HG03442 (cell line): ENCODE measurements around the gene ZCCHC7.
A peak's percentile ranks its signal among the peaks of the same experiment; 100 is the strongest.
"Not testable (repeated sequence)": the region's sequence is repeated elsewhere in the genome, so short reads cannot be mapped to it uniquely, and the experiment has no call there.

Experiments used
- ATAC-seq: cut with Tn5 transposase; IDR thresholded peaks from one replicate; pipeline ENCODE4 v1.9.1; 2021; ENCODE audit warnings: mild to moderate bottlenecking, moderate library complexity; ENCODE audit not compliant: unreplicated experiment

ZCCHC7 gene

DNA sequence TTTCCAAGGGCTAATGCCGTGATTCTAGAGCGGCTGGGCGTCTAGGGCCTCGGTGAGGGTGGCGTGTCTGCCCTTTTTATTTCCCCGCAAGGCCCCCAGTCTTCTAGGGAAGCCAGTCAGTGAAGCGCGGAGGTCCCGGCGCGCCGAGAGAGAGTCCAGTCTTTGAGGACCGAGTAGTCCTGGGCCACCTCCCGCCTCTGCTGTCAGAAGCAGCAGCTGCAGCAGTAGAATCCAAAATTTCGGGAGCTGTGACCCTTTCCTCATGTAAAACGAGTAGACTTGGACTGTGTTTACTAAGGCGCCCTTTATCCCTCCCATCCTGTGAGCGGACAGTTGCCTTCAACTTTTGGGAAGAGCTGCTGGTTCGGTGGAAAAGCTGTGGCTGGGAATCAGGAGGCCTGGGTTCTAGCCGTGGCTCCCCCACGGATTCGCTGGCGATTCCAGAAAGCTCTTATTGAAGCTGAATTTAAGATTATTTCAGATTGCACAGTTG, 515 bp downstream of the ZCCHC7 start:
- peak; percentile 12 for ATAC-seq

DNA sequence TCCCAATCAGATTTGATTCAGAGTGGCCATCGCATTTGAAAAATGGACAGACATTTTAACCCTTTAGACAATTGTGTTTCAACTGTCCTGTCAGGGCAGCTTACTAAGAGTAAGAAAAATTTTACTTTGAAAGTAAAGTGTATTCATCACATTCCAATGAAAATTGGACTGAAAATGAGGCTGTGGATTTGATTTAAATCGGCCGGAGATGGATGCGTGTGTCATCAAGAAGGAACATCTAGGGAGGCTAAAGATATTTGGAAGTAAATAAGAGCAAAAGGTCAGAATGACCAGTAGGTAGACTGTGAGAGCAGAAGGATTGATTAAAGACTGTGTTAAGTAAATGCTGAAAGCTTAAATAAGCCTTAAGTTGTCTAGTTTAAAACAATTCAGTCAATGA, 1.5 kb downstream of the ZCCHC7 start:
- ATAC-seq = no peak

DNA sequence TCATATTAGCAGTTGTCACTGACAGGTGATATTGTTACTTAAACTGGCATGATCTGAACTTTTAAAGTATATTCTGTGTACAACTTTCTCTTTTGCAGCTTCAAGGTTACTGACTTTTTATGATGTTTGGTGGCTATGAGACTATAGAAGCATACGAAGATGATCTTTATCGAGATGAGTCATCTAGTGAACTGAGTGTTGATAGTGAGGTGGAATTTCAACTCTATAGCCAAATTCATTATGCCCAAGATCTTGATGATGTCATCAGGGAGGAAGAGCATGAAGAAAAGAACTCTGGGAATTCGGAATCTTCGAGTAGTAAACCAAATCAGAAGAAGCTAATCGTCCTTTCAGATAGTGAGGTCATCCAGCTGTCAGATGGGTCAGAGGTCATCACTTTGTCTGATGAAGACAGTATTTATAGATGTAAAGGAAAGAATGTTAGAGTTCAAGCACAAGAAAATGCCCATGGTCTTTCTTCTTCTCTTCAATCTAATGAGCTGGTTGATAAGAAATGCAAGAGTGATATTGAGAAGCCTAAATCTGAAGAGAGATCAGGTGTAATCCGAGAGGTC, 5.9 kb downstream of the ZCCHC7 start:
- no peak for ATAC-seq

DNA sequence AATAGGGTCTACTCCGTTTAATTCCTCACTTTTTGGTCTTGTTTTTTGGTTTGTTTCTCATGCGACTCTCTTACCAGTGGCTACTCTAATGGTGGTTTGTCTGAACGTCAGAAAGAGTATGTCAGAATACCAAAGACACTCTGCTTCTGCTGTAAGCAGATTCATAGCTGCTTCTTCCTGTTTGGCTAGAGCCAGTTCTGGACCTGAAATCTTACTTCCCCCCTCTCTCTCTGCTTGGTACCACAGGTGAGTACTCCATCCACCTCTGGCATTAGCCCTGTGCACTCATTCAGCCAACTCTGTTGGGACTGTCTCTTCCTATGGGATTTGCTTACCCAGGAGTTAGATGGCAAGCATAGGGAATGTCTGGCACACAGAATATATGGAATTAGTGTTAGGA, 6.6 kb downstream of the ZCCHC7 start:
- no peak for ATAC-seq

DNA sequence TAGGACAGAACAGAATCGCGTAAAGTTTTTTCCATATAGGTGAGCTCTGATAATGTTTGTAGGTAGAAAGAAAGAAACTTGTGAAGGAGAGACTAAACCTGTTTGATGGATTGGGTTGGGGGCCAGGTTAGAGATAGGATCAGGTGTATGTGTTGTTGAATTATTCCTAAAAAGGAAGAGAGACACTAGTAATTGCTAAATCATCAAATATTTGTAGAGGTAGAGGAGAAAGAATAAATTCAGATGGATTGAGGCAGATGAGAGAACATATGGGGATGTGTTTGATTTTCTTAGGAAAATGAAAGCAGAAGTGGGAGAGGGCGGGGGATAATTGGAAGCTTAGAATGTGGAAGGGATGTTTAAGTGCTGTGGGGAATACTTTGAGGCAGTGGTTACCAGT, 7.7 kb downstream of the ZCCHC7 start:
- ATAC-seq = no peak

DNA sequence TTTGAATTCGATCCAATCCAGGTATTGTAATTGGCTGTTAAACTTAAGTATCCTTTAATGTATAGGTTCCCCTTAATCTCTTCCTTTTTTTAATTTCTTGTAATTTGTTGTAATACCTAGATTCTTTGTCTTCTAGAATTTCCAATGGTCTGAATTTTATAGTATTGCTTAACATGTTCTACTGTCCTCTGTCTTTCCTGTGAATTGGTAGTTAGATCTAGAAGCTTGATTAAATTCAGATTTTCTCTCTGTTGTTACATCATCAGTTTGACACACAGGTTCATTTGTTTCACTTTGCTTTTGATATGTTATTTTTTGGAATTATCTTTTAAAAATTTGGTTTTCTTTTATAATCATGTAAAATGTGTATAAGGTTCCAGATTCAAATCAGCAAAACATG, 13.8 kb downstream of the ZCCHC7 start:
- ATAC-seq = no peak

DNA sequence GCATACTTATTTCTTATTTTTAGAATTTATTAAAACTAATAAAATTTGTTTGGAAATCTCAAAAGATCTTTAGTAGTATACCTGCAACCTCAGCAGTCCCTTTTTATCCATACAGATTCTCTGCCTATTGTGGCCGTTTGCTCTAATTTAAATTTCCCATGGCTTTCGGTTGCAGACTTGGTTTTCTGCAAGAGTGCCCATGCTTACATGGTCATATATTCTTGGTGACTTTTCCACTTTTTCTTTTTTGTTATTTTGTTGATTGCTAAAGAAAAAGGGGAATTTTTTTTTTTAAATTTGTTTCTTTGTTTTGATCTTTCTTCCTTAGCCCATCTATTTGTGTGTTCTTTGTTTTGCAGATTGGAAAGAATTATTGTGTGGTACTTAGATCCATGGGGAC, 20.6 kb downstream of the ZCCHC7 start:
- ATAC-seq = no peak

DNA sequence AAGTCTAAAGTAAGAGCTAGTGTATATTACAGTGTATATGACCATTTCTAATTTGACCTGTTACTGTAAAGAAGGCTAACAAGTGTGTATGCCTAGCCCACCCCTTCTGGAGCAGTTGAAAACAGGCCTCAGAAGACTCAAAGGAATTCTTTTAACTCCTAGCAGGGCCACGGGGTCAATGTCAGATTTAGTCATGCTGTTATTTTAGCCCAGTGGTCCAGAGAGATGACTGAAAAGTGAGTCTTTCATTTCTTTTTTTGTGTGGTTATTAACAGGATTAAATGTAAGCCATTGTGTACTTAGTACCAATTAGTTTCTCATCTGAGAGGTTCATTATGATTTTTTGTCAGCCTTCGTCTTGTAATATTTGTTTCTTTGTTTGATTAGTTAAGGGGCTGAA, 24.4 kb downstream of the ZCCHC7 start:
- ATAC-seq = peak; percentile 66

DNA sequence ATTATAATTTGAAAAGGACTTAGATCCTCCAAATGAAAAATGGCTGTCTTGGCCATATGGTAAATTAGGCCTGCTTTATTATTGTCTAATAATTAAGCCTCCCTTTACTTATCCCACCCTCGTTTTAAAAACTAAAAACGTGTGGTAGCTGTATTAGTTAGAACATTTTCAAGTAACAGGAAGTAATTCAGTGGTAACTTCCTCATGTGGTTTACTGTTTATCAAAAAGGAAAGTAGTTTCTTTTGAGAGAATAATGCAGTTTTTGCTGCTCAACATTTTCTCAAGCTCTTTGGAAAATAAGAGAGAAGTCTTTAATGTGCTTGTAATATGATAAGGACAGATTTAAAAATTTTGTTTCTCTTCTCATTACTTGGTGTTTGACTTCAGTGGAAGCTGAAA, 26.0 kb downstream of the ZCCHC7 start:
- no peak for ATAC-seq

DNA sequence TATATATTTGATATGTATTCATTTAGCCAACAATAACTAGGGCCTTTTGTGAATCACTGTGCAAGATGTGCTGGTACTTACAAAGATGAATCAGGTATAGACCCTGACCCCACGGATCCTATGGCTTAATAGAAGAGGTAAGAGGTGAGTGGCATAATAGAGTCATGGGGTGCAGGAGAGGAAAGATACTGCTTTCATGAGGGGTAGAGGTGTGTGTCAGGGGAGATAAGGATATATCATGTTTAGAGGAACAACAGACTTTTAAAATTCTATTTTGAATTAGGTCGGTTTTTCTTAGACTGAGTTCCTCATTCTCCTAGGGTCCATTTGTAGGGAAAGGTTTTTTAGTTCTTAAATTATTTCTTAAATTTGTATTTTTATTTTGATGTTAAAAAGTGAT, 27.8 kb downstream of the ZCCHC7 start:
- no peak for ATAC-seq

DNA sequence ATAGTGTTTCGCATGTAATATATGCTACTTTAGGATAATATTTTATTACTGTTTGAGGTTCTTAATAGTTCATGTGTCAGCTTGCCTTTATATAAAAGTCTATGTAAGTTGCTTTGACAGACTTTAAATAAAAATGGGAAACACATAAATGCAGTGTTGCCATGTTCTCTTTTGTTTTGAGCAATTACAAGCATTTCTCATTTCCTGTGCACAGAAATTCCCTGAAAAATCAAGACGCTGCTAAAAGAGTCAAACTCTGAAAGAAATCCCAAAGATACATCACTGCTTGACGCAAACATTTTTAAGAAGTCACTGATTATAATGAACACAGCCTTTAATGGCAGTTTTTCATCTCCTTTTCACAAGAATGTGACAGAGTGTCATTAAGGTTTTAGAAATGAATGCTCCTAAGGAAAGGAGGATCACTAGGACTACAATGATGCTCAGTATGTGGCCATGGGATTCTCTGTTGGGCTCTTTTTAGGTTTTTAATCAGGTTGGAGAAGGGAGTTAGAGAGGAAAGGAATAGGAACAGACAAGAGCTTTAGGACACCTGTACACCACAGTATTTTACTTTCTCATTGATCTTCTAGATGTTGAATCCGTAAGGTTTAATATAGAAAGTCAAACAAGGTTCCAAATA, 29.4 kb downstream of the ZCCHC7 start:
- ATAC-seq = no peak

DNA sequence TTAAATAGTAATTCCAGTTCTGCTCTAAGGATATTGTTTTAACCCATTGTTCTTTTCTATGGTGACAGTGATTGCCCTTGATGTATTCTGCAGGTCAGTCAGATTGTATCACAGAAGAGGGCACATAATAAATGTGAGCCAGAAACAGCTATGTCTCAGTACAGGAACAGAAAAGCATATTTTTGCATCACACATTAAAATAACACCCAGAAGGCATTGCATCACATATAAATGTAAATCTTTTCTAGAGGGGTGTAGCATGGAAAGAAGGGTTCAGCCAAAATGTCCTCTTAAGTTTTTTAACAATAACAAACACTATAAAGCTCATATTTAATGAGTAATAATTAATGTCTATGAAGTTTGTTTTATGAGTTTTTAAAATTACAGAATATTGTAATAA, 30.0 kb downstream of the ZCCHC7 start:
- no peak for ATAC-seq

DNA sequence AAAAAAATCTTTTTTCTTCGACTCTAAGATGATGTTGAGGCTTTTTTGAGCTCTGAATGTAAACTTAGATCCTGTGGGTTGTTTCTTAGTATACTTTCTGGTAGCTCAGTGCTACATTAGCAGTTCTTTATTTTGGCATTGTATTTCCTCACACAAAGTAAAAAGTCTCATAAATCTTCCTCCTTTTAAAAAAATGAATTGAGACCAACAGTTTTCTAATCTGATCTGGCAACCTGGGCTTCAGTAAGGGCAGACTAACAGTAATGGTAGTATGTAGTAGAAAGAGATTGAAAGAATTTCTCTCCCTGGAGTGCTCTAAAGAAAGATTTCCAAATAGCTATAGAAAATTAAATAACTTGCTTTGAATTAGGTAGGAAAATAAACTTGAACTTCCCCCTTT, 31.4 kb downstream of the ZCCHC7 start:
- no peak for ATAC-seq

DNA sequence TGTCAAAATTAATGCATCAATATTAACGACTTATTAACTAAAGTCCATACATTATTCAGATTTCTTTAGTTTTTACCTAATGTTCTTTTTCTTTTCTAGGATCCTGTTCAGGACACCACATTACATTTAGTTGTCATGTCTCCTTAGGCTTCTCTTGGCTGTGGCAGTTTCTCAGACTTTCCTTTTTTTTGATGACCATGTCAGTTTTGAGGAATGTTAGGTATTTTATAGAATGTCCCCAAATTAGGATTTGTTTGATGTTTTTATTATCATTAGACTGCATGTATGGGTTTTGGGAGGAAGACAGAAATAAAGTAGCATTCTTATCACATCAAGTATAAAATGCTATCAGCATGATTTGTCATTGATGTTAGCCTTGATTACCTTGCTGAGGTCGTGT, 32.0 kb downstream of the ZCCHC7 start:
- ATAC-seq = no peak

DNA sequence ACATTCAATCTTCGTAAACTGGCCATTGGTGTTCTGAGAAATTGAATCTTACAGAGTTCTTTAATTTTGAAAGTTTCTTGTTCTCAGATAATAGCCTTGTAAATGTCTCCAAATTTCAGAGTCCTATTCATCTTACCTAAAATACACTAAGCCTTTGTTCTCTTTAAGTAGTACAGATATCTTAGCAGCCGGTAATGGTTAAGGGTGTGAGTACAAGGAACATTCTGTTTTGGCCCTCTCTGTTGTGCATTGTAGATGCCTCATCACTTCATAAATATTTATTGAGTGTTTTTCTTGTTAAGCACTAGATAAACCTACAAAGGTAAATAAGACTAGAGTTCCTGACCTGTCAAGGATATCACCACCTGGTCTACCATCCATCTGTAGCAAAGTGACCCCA, 35.2 kb downstream of the ZCCHC7 start:
- no peak for ATAC-seq

DNA sequence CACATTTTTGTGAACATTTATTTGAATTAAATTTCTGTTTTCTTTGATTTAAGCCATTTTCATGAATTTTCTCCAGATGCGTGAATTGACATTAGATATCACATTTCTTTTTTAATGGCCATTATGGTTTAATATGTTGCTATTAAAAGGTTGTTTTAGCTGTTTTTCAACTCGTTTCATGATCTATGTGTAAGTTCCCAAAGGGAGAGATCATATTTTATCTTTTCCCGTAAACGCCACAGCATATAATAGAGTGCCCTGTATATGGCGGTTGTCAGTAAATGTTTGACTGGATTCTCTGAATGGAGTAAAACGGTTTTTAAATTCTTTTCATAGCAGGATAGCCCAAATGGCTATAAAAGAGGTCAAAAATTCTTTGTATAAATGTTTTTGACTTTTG, 35.8 kb downstream of the ZCCHC7 start:
- no peak for ATAC-seq

DNA sequence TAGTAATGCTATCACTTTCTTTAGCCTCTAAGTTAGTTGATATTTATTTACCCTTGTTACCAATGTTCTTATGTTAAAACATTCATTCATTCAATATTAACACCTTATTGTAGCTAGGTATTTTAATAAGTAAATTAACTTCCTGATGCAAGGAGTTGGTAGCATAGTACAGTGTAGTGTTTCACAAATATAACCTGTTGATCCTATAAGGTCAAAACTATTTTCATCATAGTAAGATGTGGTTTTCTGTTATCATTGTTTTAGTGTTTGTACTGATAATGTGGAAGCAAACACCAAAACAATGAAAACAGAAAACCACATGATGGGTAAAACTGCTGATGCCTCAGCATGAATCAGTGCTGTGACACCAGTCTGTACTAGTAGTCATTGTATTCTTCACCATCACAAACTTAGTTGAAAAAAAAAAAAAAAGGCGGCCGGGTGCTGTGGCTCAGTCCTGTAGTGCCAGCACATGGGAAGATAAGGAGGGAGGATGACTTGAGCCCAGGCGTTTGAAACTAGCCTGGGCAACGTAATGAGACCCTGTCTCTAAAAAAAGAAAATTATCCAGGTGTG, 36.5 kb downstream of the ZCCHC7 start:
- ATAC-seq = no peak

DNA sequence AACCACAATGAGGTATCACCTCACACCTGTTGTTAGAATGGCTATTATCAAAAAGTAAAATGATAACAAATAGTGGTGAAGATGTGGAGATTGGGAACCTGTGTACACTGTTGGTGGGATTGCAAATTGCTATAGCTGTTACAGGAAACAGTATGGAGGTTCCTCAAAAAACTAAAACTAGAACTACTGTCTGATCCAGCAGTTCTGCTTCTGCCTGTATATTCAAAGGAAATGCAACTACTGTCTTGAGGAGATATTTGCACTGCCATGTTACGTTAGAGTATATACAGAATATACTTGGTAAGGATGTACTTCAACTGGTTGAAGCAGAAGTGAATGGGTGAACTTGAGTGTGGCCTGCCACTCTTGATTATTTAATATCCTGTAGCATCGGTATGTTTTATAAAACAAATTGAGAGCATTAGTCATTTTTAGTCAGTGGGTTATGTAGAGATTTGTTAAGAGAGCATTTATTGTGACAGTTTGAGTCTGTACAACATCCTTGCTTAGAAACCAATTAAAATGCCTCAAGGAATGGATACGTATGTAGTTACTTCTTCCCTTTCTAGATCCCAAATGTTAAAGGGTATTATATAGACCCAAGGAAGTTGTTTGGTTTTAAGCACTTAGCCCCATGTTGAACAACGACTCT, 37.5 kb downstream of the ZCCHC7 start:
- ATAC-seq = no peak

DNA sequence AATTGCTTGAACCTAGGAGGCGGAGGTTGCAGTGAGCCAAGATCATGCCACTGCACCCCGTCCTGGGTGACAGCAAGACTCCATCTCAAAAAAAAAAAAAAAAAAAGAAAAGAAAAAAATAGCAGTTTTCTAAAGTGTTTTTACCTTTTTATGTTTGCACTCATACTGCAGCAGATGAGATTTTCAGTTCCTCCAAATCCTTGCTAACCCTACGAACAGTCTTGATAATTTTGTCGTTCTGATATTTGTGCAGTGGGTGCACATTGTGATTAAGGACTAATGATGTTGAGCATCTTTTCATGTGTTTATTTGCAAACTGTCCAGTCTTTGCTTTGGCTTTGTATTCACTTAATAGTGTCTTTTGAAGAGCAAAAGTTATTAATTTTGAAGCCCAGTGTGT, 42.9 kb downstream of the ZCCHC7 start:
- ATAC-seq = no peak

DNA sequence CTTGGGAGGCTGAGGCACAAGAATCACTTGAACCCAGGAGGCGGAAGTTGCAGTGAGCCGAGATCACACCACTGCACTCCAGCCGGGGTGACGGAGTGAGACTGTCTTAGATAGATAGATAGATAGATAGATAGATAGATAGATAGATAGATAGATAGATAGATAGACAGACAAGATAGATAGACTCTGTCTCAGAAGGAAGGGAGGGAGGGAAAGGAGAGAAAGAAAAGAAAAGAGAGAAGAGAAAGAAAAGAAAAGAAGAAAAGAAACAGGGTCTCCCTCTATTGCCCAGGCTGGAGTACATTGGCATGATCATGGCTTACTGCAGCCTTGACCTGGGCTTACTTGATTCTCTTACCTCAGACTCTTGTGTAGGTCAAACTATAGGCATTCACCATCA, 44.0 kb downstream of the ZCCHC7 start:
- ATAC-seq = not testable (repeated sequence)

DNA sequence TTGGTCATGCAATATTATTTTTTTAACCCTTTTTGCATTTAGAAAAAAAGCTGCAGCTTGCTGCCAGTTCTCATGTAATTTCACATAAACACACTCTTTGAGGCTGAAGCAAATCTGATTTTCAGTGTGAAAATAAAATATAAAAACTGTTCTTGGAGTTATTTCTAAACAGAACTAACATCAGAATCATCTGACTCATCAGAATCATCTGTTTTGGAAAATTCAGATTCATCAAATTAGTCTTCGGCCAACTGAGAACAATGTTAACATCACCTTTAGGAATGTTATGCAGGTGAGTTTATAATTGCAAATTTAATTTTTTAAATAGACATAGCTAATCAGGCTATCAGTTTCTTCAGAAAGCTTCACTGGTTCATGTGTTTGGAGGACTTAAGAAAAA, 45.3 kb downstream of the ZCCHC7 start:
- ATAC-seq = no peak

DNA sequence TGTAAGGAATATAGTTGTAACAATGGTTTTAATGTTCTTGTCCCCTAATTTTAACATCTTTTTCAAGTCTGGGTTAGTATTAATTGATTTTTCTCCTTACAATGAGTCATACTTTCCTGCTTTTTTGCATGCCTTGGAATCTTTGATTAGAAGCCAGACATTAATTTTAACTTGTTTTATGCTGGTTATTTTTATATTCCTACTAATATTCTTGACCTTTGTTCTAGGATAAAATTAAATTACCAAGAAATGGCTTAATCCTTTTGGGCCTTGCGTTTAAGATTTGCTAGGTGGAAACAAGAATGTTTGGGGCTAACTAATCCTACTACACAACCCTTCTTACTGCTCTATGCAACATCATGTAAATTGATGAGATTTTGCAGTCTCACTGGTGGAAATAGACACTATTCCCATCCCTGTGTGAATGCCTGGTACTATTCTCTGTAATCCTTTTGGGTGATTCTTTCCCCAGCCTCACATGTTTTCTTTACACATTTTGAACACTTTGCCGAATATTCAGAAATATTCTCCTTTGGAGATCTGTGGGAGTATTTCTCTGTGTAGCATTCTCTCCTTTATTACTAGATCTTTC, 47.2 kb downstream of the ZCCHC7 start:
- ATAC-seq = no peak
